Measurements from ENCODE around the gene EGFL7.
"Not testable (repeated sequence)": the region's sequence is repeated elsewhere in the genome, so short reads cannot be mapped to it uniquely, and the experiment has no call there.

The EGFL7 gene

DNA sequence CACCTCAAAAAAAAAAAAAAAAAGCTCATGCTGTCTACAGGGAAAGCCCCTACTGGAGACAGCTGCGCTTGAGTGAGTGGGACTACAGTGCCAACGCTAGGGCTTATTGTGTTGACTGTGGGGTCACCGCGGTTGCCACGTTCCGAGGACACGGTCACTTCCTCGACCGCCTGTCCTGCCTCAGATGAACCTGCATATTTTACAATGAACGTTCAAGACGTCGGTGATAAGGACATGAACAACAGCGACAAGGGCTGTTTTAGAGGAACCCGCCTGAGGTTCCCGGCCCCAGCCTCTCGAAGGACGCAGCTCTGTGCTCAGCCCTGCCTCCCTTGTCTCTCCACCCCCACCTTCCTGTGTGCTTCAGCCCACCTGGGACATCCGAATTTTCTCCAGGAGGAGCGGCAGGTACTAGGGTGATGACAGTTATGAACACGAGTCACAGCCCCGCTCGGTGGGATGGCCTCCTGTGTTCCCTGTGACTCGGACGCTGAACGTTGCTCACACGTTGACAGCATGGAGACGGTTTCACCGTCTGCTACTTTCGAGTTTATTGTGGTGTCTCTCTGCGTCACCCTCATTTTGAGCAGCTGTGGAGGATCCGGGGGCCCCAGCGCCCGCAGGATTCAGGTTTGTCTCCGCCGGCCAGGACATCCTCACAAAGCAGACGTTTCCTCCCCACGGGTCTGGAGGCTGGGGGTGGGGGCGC, 38.4 kb downstream of the EGFL7 start:
- DNase-seq: no peak

DNA sequence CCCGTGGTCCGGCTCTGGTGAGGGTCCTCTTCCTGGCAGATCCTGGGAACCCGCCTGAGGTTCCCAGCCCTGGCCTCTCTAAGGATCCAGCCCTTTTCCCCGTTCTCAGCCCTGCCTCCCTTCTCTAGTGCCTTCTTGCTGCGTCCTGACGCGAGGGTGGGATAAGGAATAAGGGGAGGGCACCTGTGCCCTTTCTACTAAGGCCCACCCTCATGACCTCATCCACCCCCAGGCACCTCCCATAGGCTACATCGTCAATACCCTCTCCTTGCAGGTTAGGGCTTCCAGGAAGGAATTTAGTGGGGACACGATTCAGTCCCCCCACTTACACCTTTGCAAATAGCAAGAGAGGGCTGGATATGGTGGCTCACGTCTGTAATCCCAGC, 38.9 kb downstream of the EGFL7 start:
- no peak for DNase-seq

DNA sequence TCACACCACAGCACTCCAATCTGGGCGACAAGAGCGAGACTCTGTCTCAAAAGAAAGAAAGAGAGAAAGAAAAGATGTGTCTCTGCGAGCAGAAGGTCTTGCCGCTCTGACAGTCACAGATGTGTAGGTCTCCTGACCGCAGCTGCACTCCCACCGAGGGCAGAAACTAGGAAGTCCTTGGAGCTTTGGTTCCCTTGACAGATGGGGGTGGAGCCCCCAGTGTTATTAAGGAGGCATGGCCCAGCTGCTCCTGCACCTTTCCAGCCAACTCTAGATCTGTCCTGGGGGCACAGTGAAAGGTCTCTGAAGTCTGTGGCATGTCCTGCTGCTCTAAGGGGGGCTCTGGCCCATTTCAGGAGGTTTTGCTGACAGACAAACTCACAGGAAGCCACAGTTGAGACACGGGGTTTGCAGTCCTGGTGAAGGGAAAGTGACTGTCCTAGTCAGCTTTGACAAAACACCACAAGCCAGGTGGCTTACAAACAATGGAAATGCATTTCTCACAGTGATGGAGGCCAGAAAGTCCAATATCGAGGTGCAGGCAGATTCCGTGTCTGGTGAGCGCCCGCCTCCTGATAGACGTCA, 40.7 kb downstream of the EGFL7 start:
- no peak for DNase-seq

- not testable (repeated sequence) for DNase-seq
Observed at GRCh38 chr9:136704741-136705140, 42.0 kb downstream of the EGFL7 start.

DNA sequence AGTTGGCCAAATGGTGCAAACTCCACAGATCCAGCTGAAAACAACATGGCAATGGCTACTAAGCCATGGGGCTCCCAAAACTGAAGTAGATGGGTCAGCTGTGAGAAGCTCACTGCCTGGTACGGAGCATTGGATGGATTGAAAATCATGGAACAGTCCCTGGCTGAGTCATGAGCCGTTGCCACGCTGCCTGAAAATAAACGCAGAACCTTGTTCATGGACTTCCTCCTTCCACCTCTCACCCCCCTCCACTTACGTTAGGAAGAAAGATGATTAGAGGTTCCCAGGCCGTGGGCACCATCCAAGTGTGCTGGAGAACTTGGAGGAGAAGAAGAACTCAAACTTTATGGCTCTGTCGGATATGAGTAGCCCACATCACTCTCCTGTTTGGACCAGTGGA, 42.8 kb downstream of the EGFL7 start:
- no peak for DNase-seq

DNA sequence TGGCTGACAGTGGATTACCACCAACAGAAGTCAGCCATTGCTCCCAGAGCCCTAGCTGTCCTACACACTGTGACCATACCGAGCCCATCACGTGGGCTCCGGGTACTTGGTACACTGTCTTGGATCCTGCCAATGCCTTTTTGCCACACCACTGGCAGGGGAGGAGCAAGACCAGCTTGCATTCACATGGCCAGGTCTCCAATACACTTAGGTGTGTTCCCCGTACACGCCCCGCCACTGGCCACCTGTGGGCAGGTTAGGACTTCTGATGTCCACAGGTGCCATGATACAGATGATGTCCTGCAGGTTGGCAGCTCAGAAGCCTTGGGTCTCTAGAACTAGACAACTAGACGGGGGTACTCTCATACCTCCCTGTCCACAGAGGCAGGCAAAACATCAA, 44.3 kb downstream of the EGFL7 start:
- no peak for DNase-seq

GRCh38 chr9:136707849-136708517, 45.3 kb downstream of the EGFL7 start:
- DNase-seq: no peak

GRCh38 chr9:136709454-136710109, 46.9 kb downstream of the EGFL7 start:
- DNase-seq: no peak

GRCh38 chr9:136710543-136710942, 47.8 kb downstream of the EGFL7 start:
- DNase-seq: no peak

GRCh38 chr9:136711219-136711648, 48.5 kb downstream of the EGFL7 start:
- not testable (repeated sequence) for DNase-seq

DNA sequence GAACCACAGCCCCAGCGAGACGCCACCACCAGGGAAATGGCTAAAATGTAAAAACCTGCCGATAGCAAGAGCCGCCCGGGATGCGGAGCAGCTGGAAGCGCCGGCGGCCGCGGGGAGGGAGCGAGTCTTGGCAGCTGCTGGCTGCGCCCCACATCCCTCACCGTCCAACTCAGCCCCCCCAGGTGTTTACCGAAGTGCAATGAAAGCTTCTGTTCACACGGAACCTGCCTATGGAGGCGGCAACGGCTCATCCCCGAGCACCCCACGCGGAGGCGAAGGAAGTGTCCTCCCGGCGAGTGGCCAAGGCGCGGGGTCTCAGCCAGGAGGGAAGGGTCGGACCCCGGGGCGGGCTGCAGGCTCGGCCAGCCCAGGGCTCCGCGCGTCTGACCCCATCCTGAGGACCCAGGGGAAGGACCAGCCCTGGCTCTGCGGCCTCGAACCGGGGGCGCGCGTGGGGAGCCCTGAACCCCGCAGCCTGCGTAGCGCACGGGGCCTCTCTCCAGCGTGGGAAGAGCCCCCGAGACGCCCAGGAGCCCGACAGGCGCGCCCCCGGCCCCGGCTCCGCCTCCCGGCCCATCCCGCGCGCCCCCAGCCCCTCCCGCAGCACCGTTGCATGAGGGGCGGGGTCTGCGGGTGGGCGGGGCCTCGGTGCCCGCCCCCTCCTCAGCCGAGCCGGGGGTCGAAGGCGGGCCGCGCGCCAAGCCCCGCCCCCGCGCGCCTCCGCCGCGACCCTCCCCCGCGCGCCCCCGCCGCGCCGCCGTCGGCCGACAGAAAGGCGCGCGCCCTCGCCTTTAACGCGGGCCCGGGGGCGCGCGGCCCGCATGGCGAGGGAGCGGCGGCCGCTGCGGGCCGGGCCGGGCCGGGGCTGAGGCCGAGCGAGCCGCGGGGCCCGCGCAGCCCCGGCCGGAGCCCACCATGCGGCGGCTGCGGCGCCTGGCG, 49.3 kb downstream of the EGFL7 start, which contains the start of gene DIPK1B:
DIPK1B (plus strand) TSS at position 822 of the 939 bp plus-strand sequence; CDS start at position 916, 94 bp downstream.
- peak; percentile 49 for DNase-seq

DNA sequence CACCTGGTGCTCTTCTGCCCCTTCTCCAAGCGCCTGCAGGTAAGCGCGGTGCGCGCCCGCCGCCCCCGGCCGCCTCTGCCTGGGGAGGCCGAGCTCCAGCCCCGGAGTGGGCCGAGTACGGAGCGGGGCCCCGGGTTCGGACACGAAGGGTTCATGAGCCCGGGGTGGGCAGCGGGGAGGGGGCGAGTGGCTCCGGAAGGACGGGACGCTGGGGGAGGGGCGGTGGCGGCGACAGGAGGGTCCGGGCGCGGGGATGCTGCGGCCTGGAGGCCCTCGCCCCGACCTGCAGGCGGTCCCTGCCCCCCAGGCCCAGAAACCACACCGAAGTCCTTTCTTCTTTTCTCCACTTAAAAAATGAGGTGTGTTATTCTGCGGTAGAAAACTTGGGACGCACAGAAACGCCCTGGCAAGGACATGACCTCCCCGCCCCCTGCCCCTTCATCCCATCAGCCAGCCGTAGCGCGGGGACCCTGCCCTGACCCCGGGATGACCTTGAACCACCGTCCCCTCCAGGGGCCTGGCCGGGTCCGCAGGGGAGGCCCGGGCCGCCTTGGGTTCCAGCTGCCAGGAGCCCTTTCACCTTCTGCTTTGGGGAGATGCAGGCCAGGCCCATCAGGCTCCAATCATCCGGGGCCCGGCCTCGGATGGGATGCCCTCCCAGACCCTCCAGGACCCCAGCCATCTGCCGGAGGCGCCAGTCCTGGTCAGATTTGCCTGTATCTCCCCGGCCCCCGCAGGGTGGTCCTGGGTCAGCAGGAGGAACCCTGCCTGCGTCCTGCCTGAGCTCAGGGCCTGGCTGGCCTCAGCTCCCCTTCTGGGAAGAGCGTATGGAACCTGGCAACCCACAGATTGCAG, 50.2 kb downstream of the EGFL7 start:
- no peak for DNase-seq

GRCh38 chr9:136713550-136713949, 50.8 kb downstream of the EGFL7 start:
- DNase-seq: no peak

DNA sequence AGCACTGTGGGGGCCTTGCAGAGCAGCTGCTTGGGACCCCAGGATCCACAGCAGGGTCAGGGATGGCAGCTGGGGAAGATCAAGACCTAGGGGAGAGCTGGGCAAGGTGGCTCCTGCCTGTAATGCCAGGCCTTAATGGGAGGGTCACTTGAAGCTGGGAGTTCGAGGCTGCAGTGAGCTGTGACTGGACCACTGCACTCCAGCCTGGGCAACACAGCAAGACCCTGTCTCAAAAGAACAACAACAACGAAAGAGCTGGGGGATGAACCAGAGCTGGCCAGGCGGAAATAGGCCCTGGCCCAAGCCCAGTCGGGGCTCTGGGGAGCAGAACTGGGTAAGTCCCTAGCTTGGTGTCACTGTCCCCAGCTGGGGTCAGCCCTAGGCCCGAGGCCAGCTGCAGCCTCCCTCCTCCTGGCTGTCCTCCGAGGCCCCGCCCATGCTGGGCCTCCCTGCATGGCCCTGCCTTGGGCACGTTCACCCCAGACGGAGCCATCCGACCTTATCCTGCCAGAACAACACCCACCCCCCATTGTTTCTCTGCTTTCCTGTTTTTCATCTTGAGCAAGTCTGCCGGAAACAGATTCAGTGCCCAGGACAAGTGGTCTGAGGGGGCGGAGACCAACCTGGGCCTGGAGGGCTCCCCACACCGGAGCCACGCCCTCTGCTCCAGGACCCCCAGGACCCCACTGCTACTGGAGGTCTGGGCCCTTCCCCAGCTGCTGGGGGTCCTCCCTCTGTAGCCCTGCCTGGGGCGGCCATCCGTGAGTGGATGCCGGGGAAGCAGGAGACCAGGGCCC, 51.6 kb downstream of the EGFL7 start:
- no peak for DNase-seq

DNA sequence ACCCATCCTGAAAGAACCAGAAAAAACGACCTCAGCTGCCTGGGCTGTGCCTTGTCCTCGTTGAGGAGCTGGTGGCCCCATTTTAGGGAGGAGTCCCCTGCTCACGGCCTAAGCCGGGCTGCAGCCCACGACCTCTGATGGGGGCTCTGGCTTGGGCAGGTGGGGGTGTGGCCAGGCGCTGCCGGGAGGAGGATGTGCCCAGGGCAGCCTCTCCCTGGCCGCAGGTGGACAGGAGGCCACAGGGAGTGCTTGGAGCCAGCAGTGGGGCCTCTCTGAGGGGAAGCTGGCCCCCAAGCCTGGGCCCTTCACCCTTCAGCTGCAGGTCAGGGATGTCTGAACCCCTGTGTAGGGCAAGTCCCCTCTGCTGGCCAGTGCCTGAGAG, 52.2 kb downstream of the EGFL7 start:
- DNase-seq: no peak

DNA sequence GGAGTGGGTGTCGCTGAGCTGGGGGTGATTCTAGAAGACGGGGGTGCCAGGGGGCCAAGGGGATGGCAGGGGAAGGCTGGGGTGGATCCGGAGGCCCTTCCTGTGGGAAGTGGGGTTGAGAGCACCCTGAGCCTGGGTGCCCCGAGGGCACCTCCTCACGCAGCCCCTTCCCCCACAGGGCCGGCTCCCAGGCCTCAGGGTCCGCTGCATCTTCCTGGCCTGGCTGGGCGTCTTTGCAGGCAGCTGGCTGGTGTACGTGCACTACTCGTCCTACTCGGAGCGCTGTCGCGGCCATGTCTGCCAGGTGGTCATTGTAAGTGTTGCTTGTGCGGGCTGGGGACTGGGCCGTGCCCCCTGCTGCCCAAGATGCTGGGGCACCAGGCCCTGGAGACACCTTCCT, 54.7 kb downstream of the EGFL7 start:
- no peak for DNase-seq

DNA sequence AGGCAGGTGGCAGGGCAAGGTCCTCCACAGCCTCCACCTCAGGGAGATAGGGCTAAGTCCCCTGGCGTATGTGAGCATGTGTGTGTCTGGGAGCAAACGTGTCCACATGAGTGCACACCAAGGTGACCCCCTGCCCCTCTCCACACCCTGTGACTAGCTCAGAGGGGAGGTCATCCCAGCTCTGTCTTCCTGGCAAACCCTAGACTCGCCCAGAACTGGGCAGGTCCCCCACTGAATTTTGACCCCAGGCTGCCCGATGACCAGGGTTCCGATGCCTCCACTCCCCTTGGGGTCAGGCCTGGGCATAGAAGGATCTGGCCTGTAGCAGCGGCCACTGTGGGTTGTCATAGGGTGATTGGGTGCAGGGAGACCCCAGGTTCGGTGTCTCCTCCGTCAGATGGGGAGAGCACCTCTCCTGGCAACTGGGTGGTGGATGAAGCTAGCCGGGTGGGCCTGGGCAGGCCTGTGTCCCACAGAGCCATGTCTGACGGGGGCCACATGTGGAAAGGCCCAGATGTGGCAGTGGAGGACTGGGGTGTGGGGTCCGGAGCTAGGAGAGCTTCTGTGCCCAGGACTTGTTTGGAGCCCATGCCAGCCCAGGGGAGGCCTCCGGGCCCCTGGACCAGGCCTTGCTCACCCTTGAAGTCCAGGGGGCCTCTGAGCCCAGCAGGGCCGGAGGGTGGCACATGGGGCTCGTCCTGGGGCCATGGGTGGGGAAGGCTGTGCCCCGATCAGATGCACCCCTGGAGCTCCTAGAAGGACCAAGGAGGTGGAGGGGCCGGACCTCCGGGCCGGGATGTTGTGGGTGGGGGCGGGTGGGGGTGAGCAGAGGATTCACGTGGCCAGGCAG, 55.9 kb downstream of the EGFL7 start:
- DNase-seq: no peak

DNA sequence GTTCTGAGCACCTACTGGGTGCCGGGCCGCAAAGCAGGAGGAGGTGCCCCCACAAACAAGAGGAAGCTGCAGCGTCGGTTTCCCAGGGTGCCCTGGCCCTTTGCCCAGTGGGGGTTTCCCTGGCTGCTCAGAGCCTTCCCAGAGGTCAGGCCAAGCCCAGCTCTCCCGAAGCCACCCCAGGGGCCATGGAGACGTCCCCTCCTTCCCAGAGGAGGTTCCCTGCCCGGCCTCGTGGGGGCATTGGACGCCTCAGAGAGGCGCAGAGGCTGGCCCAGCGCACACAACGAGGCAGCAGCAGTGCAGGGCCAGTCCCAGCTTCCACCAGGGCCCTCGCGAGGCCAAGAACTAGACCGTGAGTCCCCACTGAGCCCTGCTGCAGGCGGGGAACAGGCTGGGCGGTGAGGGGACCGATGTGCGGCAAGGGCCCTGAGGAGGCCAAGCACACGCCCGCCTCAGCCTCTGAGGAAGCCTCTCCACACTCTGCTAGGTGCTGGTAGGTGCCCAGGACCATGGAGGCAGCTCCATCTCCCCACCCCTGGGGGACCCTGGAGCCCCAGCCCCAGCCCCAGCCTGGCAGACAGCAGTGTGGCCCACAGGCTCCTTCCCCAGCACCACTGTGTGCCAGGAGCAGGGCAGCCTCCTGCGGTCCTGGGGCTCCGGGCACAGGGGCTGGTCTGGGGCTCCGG, 56.6 kb downstream of the EGFL7 start:
- DNase-seq: no peak

Measured in NCI-H748 treated with DMSO at 0.1 percent for 48 hours (cell line).